Ovary (tissue), 9 donors: ENCODE data around the gene FHOD3. TPM values are rescaled to one million over a fixed set of nuclear protein-coding genes. Genes with fewer than 3 reads are reported as not detected.

Source experiments
- DNase-seq, 5 donors: peaks; one replicate each; pipeline ENCODE4 v3.0.0-alpha.2; 2019 to 2020
- H3K27ac ChIP-seq, 2 donors: fragments of 200-600 bp; one replicate each; pipeline versions ENCODE4 v1.5.1 to v1.8.0; 2019 to 2022
- H3K27me3 ChIP-seq: fragments of 200-600 bp; one replicate; pipeline ENCODE4 v1.8.0; 2022
- H3K36me3 ChIP-seq: fragments of 200-600 bp; sonication (generic); one replicate; pipeline ENCODE4 v1.5.1; 2019
- H3K4me1 ChIP-seq: one replicate; pipeline ENCODE4 v1.8.1; 2013; ENCODE audit warnings: mild to moderate bottlenecking, moderate library complexity; ENCODE audit not compliant: insufficient read depth
- H3K4me3 ChIP-seq: fragments of 200-600 bp; sonication (generic); one replicate; pipeline ENCODE4 v1.5.1; 2017
- H3K9me3 ChIP-seq, 2 donors: fragments of 200-600 bp in 1 of 2; sonication (generic) in 1 of 2; one replicate each; pipeline versions ENCODE4 v1.5.1 to v1.8.1; 2013 to 2019; ENCODE audit warnings: mild to moderate bottlenecking in 1 of 2, moderate library complexity in 1 of 2
- CTCF ChIP-seq, 3 donors: fragments of 450-650 bp in 2 of 3; fragments of 200-600 bp in 1 of 3; IDR thresholded peaks; one replicate each; pipeline versions ENCODE4 v1.5.1 to v1.8.0; 2016 to 2022; ENCODE audit warnings: antibody characterized with exemption in 3 of 3, mild to moderate bottlenecking in 1 of 3
- EP300 ChIP-seq: sonication (generic); formaldehyde crosslinking; IDR thresholded peaks from one replicate; pipeline ENCODE4 v1.6.1; 2017; ENCODE audit warnings: antibody characterized with exemption
- POLR2A ChIP-seq: fragments of 450-650 bp; IDR thresholded peaks from one replicate; pipeline ENCODE4 v1.6.1; 2017; ENCODE audit warnings: antibody characterized with exemption, mild to moderate bottlenecking, moderate library complexity
- WGBS, 3 donors: extraction: QIAGEN DNeasy Blood & Tissue Kit in 1 of 3; methylation state at CpG; one replicate each; pipeline versions ENCODE4 v1.1.5 to v1.1.7; 2013 to 2017; 5-methylcytosine and 5-hydroxymethylcytosine counted together
- intact Hi-C, 4 donors: fragments of 100-400 bp; cut with DNase I; formaldehyde crosslinking; loops; one replicate each; pipeline versions ENCODE4 v1.11.0 to v1.15.1; 2022 to 2023
- polyA plus RNA-seq, 2 donors: library from polyadenylated mRNA; stranded (reverse); fragments of 200-250 nt in 1 of 2; fragments of 350-450 nt in 1 of 2; fragmentation: Illumina TruSeq in 1 of 2; extraction: RNeasy Lipid Tissue Mini Kit (QIAGEN cat#74804) in 1 of 2; gene quantifications; one replicate each; pipeline ENCODE4 v1.2.3, GENCODE V29; 2013 to 2014
- total RNA-seq, 7 donors: library from RNA; depleted of rRNA in 2 of 7; stranded (reverse); fragments of >200 nt in 2 of 7; fragmentation: NEBNext Ultra II Directional in 3 of 7; extraction: Animal tissue kit (Norgen Biotek cat#: 25700) in 3 of 7; gene quantifications; one replicate each; pipeline versions ENCODE4 v1.1.0 to v1.2.4, GENCODE V29; 2016 to 2023
- donor health status: DM: no; HTN: no; CAD: no; lungs with moderate emphysema.
- donor health status: DM: no; HTN: no; CAD: no.
- donor health status: Bipolar disorder and iron deficiency.
- donor health status: DM: yes; HTN: yes; CAD: no.
- donor health status: DM: no; HTN: no; CAD: no.
- donor health status: DM: yes; HTN: yes; CAD: no.

Gene FHOD3
- total and polyA plus RNA-seq, 9 donors: 3.5 to 62.5 (median 11.0) TPM

- no peaks in the 10 kb centered on the region for H3K9me3 ChIP-seq
- H3K4me1 ChIP-seq: no peaks in the 10 kb centered on the region
- TF ChIP-seq CTCF (IDR thresholded peaks at IDR 0.05) (no peak), EP300 (no peak), POLR2A (no peak)
- no peaks in the 10 kb centered on the region for H3K36me3 ChIP-seq
- intact Hi-C loops: no loop called here
- 78 to 86% (median 82%) methylated on average over 4 of the region's 4 CpGs for WGBS, 3 donors
- H3K4me3 ChIP-seq: no peak overlapping the region
- no peak overlapping the region for H3K27ac ChIP-seq
- DNase-seq: no peak
- no peaks in the 10 kb centered on the region for H3K27me3 ChIP-seq
These were observed 473.7 kb downstream of the FHOD3 start for GRCh38 chr18:36771245-36771644.

- no peaks in the 10 kb centered on the region for H3K4me1 ChIP-seq
- H3K27ac ChIP-seq: no peak overlapping the region
- no peak for DNase-seq
- no peaks in the 10 kb centered on the region for H3K36me3 ChIP-seq
- H3K27me3 ChIP-seq: no peaks in the 10 kb centered on the region
- 21 to 34% (median 24%) methylated on average over 4 of the region's 4 CpGs for WGBS, 3 donors
- no peak overlapping the region for H3K4me3 ChIP-seq
- TF ChIP-seq EP300 (no peak), CTCF (IDR thresholded peaks at IDR 0.05) (no peak), POLR2A (no peak)
- intact Hi-C loops: no loop called here
- no peaks in the 10 kb centered on the region for H3K9me3 ChIP-seq
These were observed 474.8 kb downstream of the FHOD3 start for GRCh38 chr18:36772241-36772723.

GRCh38 chr18:36775396-36775795 is 477.9 kb downstream of the FHOD3 start:
- 86 to 95% (median 94%) methylated on average over 4 of the region's 4 CpGs for WGBS, 3 donors

GRCh38 chr18:36776650-36777049 is 479.1 kb downstream of the FHOD3 start:
- TF ChIP-seq EP300: no peak
- TF ChIP-seq POLR2A: no peak
- no peak for TF ChIP-seq CTCF (IDR thresholded peaks at IDR 0.05)
- H3K9me3 ChIP-seq: no peaks in the 10 kb centered on the region
- intact Hi-C loops: no loop called here
- no peaks in the 10 kb centered on the region for H3K36me3 ChIP-seq
- WGBS, 3 donors: 92 to 96% (median 95%) methylated on average over 5 of the region's 5 CpGs
- H3K27ac ChIP-seq: no peak overlapping the region
- H3K4me1 ChIP-seq: no peaks in the 10 kb centered on the region
- no peak overlapping the region for H3K4me3 ChIP-seq
- DNase-seq: no peak
- H3K27me3 ChIP-seq: no peaks in the 10 kb centered on the region

More at GRCh38 chr18:36775396-36775795, 477.9 kb downstream of the FHOD3 start:
- Histone ChIP-seq H3K4me3 (no peak overlapping the region), H3K27ac (no peak overlapping the region), H3K4me1 (no peaks in the 10 kb centered on the region), H3K27me3 (no peaks in the 10 kb centered on the region), H3K9me3 (no peaks in the 10 kb centered on the region), H3K36me3 (no peaks in the 10 kb centered on the region)
- intact Hi-C loops: no loop called here
- TF ChIP-seq EP300 (no peak), CTCF (IDR thresholded peaks at IDR 0.05) (no peak), POLR2A (no peak)
- DNase-seq: no peak
